ENCODE results near the gene C12orf57.
A peak's percentile ranks its signal among the peaks of the same experiment; 100 is the strongest.

C12orf57 gene

DNA sequence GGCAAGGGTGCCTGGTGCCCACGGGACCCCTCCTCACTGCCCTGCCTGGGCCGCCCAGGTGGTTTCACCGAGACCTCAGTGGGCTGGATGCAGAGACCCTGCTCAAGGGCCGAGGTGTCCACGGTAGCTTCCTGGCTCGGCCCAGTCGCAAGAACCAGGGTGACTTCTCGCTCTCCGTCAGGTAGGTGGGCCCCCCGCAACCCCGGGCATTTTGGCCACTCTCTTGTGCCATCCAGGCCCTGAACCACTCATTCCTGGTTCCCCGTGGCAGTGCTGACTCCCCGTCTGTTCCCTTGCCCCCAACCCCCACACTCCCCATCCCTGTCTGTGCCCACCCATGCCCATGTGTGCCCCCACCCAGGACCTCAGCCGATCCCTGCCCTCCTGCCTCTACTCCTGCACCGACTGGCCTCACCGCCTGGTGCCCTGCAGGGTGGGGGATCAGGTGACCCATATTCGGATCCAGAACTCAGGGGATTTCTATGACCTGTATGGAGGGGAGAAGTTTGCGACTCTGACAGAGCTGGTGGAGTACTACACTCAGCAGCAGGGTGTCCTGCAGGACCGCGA, 7.8 kb downstream of the C12orf57 start:
- H3K9me3 Mint-ChIP-seq: no peaks in the 10 kb centered on the region

DNA sequence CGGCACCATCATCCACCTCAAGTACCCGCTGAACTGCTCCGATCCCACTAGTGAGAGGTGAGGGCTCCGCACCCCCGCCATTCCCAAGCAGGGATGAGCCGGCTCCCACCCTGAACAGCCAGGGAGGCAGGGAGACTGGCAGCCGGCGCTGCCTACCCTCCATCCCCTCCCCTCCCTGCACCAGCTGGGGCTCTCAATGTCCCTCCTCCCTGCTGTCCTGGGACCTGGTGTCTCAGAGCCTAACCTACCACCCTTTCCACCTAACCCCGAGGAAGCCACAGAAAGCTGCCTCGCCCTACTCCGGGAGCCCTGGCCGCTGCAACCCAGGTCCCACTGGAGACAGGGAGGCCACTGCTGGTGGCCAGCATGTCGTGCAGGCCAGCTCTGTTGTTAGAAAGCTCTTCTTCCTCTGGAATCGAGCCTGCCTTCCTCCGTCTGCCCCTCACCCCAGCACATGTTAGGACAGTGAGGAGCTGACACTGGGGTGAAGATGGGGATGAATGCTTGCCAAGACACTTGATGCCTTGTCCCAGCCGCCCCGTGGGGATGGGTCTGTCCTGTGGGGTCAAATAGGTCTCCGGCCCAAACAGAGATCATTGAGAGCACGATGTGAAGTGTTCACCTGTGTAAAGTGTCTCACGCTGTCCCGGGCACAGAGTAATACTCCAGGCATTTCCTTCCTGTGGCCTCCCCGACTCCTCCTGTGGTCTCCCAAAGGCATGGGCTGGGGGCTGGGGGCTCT, 8.5 kb downstream of the C12orf57 start:
- peaks cover 37% of the 10 kb centered on the region for H3K36me3 Mint-ChIP-seq (ENCODE audit: low read depth)
- peaks cover 75% of the 10 kb centered on the region for H3K4me1 Mint-ChIP-seq (ENCODE audit: low read depth)
- no peaks in the 10 kb centered on the region for H3K27me3 Mint-ChIP-seq (ENCODE audit: low read depth)
- peak overlapping the region; percentile 98 for H3K27ac Mint-ChIP-seq
- H3K4me3 Mint-ChIP-seq: peak overlapping the region; percentile 98
- no peaks in the 10 kb centered on the region for H3K9me3 Mint-ChIP-seq

More for the DNA sequence above, 7.8 kb downstream of the C12orf57 start:
- Mint-ChIP-seq H3K27me3 (ENCODE audit: low read depth) (no peaks in the 10 kb centered on the region), H3K27ac (peak overlapping the region; percentile 98), H3K36me3 (ENCODE audit: low read depth) (peaks cover 31% of the 10 kb centered on the region), H3K4me1 (ENCODE audit: low read depth) (peaks cover 75% of the 10 kb centered on the region), H3K4me3 (peak overlapping the region; percentile 98)

DNA sequence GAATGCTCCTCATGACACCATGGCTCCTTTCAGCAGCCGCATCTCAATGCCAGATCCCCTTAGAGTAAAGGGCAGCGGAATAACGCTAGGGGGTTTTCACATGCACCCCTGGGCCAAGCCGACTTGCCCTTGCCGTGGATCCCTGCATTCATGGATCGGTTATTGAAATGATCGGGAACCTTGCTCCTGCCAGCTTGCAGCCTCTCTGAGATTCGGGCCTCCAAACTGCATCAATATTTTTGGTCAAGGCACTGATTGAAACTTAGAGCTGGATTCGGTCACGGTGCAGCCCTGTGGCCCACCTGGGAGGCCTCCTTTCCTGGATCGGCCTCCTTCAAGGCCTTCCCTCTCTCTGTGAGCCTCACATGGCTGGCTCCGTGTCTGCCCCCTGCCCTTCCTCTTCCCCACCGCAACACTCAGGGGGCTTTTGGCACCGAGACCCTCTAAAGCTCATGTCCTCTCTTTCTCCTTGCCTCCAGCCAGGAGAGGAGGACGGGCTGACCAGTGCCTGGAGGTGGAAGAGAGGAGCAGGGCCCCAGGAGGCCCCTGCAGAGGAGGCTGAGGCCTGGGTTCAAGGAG, 9.1 kb downstream of the C12orf57 start:
- H3K4me3 Mint-ChIP-seq: peak overlapping the region; percentile 98
- peaks cover 38% of the 10 kb centered on the region for H3K36me3 Mint-ChIP-seq (ENCODE audit: low read depth)
- no peaks in the 10 kb centered on the region for H3K9me3 Mint-ChIP-seq
- H3K4me1 Mint-ChIP-seq (ENCODE audit: low read depth): peaks cover 73% of the 10 kb centered on the region
- no peaks in the 10 kb centered on the region for H3K27me3 Mint-ChIP-seq (ENCODE audit: low read depth)
- H3K27ac Mint-ChIP-seq: peak overlapping the region; percentile 98

DNA sequence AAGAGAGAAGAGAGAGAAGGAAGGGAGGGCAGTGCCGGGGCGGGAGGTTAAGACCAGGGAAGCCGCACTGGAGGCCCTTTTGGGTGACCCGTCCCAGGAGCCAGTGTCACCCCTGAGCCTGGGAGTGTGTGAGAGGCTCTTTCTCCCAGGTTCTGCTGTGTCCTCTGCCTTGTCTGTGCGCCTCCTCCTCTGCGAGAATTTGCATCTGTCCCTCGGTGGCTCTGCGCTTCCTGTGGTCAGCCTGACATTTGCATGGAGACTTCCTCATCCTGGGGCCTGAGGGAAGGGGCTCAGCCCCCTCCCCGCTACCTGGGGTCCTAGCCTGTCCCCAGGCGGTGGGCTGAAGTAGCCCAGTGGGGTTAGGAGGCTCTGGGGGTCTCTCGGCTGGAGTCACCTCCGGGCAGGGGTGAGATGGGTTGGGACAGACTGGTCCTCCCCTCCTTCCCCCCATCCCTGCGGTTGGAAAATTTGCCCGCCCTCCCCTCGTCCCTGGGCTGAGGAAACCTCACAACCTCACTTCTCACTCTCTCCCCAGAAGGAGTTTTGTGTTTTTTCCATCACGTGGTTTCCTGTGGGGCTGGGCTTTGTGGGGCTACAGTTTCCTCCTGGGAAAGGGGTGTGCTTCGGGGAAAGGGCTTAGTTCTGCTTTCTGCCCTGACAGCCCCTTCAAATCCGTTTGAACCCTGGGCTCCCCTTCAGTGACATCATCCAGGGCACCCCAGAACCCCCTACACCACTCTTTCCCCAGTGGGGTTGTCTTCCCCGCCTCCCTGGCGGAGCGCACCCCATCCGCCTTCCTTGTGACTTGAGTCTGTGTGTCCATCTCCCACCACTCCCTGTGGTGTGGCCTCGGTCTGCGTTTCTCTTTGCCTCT, 9.9 kb downstream of the C12orf57 start:
- no peaks in the 10 kb centered on the region for H3K27me3 Mint-ChIP-seq (ENCODE audit: low read depth)
- H3K9me3 Mint-ChIP-seq: no peaks in the 10 kb centered on the region
- peaks cover 44% of the 10 kb centered on the region for H3K36me3 Mint-ChIP-seq (ENCODE audit: low read depth)
- H3K27ac Mint-ChIP-seq: peak overlapping the region; percentile 98
- peak overlapping the region; percentile 98 for H3K4me3 Mint-ChIP-seq
- H3K4me1 Mint-ChIP-seq (ENCODE audit: low read depth): peaks cover 76% of the 10 kb centered on the region

DNA sequence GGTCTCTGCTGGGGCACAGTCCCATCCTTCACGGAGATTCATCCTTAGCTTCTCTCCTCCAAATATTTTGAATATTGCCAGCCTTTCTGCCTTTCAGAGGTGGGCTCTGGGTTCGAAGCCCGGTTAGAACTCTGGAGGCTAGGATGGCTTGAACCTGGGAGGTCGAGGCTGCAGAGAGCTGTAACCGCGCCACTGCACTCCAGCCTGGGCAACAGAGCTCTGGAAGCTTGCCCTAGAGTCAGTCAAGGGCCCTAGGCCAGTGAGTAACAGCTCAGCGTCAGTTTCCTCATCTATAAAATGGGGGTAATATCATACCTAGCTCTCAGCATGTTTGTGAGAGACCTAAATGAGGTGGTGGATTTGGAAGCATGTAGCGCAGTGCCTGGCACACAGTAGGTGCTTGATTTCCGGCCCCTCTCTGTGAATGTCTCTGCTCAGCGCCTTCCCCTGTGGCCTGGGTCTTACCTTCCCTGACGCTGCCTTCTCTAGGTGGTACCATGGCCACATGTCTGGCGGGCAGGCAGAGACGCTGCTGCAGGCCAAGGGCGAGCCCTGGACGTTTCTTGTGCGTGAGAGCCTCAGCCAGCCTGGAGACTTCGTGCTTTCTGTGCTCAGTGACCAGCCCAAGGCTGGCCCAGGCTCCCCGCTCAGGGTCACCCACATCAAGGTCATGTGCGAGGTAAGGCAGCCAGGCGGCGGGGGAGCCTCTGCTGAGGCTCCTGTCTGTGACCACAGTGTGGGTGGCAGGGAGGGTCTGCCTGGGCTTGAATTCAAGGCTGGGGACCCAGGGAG, 10.7 kb downstream of the C12orf57 start:
- peaks cover 77% of the 10 kb centered on the region for H3K4me1 Mint-ChIP-seq (ENCODE audit: low read depth)
- H3K27me3 Mint-ChIP-seq (ENCODE audit: low read depth): no peaks in the 10 kb centered on the region

DNA sequence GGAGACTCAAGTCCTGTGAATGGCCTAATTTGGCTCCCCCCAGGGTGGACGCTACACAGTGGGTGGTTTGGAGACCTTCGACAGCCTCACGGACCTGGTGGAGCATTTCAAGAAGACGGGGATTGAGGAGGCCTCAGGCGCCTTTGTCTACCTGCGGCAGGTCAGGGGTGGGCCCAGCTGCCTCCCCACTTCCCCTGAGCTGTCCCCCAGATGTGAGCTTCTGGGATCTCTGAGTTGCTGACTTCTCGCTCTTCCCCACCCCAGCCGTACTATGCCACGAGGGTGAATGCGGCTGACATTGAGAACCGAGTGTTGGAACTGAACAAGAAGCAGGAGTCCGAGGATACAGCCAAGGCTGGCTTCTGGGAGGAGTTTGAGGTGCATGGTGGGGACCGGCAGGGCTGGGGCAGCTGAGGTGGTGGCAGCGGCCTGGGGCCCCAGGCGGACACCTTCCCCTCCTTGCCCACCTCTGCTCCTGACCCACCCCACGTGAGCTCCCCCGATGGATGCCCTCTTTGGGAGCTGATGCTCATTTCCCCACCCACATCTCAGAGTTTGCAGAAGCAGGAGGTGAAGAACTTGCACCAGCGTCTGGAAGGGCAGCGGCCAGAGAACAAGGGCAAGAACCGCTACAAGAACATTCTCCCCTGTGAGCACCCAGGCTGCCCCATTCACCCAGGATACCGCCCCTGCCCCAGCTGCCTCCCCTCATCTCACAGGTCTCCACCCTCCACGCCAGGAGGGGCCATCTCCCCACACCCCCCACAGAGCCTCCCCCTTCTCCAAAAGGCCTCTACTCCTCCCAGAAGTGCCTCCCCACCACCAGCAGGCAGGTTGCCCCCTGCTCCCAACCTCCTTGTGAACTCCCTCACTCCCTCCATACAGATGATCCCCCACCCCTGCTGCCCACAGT, 11.5 kb downstream of the C12orf57 start:
- Mint-ChIP-seq H3K9me3 (no peaks in the 10 kb centered on the region), H3K27ac (peak overlapping the region; percentile 65), H3K27me3 (ENCODE audit: low read depth) (no peaks in the 10 kb centered on the region), H3K4me1 (ENCODE audit: low read depth) (peaks cover 73% of the 10 kb centered on the region), H3K36me3 (ENCODE audit: low read depth) (peaks cover 52% of the 10 kb centered on the region), H3K4me3 (peak overlapping the region; percentile 44)

More for the DNA sequence above, 10.7 kb downstream of the C12orf57 start:
- Mint-ChIP-seq H3K36me3 (ENCODE audit: low read depth) (peaks cover 50% of the 10 kb centered on the region), H3K4me3 (peak overlapping the region; percentile 98), H3K9me3 (no peaks in the 10 kb centered on the region), H3K27ac (peak overlapping the region; percentile 98)

DNA sequence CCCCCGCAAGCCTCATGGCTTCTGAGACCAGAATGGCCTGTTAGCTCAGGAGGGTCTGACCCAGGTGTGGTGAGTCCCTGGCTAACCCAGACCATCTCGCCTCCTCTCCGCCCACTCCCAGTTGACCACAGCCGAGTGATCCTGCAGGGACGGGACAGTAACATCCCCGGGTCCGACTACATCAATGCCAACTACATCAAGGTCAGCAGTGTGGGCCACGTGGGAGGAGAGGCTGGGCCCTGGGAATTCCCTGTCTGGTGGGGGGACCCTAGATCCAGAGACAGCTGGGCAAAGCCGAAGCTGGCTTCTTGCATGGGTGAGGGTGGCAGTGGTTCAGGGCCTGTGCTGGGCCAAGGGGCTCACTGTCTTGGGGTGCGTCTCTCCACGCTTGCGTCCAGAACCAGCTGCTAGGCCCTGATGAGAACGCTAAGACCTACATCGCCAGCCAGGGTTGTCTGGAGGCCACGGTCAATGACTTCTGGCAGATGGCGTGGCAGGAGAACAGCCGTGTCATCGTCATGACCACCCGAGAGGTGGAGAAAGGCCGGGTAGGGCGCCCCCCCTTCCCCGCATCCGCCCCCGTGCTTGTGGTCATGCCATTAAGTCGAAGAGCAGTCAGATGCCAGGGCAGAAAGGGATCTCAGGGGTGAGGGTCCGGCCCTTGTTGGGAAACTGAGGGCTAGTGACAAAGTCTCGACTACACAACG, 12.4 kb downstream of the C12orf57 start:
- peak overlapping the region; percentile 65 for H3K27ac Mint-ChIP-seq
- peaks cover 74% of the 10 kb centered on the region for H3K4me1 Mint-ChIP-seq (ENCODE audit: low read depth)
- H3K4me3 Mint-ChIP-seq: peak overlapping the region; percentile 44
- peaks cover 56% of the 10 kb centered on the region for H3K36me3 Mint-ChIP-seq (ENCODE audit: low read depth)
- no peaks in the 10 kb centered on the region for H3K27me3 Mint-ChIP-seq (ENCODE audit: low read depth)
- no peaks in the 10 kb centered on the region for H3K9me3 Mint-ChIP-seq

DNA sequence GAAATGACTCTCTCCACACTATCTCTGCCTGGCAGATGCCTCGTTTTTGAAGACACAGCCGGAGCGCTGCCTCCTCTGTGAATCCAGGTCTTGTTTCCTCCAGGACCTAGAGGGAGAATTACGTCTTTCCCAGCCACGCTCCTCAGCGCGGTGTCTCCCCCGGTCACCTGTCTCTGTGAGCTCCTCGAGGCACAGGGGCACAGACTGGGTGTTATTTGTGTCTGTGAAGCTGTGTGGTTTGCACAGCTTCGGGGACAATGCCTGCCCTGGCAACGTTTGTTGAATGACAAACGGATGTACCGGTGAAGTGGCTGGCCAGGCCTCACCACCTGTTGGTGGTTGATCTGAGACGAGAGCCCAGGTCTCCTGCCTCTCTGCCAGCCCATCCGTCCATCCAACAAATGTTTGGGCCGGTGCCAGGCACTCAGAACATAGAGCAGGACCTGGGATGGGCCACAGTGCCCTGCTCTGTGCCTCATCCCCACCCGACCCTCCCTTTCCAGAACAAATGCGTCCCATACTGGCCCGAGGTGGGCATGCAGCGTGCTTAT, 13.4 kb downstream of the C12orf57 start:
- Mint-ChIP-seq H3K4me3 (peak overlapping the region; percentile 37), H3K27ac (peak overlapping the region; percentile 70), H3K27me3 (ENCODE audit: low read depth) (no peaks in the 10 kb centered on the region), H3K4me1 (ENCODE audit: low read depth) (peaks cover 84% of the 10 kb centered on the region), H3K9me3 (no peaks in the 10 kb centered on the region), H3K36me3 (ENCODE audit: low read depth) (peaks cover 56% of the 10 kb centered on the region)

DNA sequence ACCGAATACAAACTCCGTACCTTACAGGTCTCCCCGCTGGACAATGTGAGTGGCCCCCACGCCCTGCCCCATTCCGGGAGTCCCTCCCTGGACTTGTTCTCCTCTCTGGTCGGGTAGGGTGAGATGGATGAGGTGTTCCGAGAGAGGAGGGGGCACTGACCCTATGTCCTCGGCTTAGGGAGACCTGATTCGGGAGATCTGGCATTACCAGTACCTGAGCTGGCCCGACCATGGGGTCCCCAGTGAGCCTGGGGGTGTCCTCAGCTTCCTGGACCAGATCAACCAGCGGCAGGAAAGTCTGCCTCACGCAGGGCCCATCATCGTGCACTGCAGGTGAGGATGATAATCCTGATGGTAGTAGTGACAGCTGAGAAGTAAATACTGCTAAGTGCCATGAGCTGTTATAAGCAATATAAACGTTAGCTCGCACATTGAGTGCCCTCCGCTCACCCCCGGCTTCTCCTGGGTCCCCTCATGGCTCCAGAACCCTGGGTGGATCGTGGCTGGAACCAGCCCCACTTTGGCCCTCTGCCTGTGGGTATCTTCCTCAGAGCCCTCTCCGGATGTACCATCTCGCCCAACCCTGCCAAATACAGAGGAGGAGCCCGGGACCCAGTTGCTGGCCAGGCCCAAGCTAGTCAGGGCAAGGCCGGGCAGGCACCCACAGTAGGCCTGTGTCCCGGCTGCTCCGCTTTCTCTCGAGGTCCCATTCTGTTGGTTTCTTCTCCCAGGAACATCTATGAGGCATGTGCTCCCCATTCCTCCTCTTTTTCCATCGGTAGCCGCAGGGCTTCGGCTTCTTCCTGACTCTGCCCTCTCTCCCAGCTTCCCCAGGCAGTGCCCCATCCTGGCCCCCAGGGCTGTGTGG, 14.2 kb downstream of the C12orf57 start:
- H3K4me3 Mint-ChIP-seq: peak overlapping the region; percentile 91
- H3K9me3 Mint-ChIP-seq: no peaks in the 10 kb centered on the region

DNA sequence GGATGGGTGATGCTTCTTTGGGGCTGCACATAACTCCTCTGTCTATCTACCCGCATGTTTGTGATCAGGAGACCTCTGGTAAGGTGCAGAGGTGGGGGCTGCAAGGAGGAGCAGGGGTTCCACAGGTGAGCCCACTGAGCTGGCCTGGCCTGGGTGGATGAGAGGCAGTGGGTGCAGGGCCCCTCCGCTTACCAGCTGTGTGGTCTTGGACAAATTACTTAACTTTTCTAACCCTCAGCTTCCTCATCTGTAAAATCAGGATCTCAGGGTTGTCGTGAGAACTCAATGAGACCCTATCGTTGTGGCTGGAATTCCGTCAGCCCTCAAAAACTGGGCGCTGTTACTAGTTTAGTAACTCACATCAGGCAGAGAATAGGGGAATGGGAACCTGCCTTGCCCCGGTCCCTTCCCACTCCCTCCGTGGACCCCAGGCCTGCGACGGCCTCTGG, 14.8 kb downstream of the C12orf57 start:
- H3K4me1 Mint-ChIP-seq (ENCODE audit: low read depth): peaks cover 73% of the 10 kb centered on the region
- H3K27me3 Mint-ChIP-seq (ENCODE audit: low read depth): no peaks in the 10 kb centered on the region
- peak overlapping the region; percentile 91 for H3K4me3 Mint-ChIP-seq
- H3K36me3 Mint-ChIP-seq (ENCODE audit: low read depth): peaks cover 52% of the 10 kb centered on the region
- peak overlapping the region; percentile 97 for H3K27ac Mint-ChIP-seq
- no peaks in the 10 kb centered on the region for H3K9me3 Mint-ChIP-seq

More for the DNA sequence above, 14.2 kb downstream of the C12orf57 start:
- Mint-ChIP-seq H3K36me3 (ENCODE audit: low read depth) (peaks cover 52% of the 10 kb centered on the region), H3K27me3 (ENCODE audit: low read depth) (no peaks in the 10 kb centered on the region), H3K4me1 (ENCODE audit: low read depth) (peaks cover 78% of the 10 kb centered on the region), H3K27ac (peak overlapping the region; percentile 97)

DNA sequence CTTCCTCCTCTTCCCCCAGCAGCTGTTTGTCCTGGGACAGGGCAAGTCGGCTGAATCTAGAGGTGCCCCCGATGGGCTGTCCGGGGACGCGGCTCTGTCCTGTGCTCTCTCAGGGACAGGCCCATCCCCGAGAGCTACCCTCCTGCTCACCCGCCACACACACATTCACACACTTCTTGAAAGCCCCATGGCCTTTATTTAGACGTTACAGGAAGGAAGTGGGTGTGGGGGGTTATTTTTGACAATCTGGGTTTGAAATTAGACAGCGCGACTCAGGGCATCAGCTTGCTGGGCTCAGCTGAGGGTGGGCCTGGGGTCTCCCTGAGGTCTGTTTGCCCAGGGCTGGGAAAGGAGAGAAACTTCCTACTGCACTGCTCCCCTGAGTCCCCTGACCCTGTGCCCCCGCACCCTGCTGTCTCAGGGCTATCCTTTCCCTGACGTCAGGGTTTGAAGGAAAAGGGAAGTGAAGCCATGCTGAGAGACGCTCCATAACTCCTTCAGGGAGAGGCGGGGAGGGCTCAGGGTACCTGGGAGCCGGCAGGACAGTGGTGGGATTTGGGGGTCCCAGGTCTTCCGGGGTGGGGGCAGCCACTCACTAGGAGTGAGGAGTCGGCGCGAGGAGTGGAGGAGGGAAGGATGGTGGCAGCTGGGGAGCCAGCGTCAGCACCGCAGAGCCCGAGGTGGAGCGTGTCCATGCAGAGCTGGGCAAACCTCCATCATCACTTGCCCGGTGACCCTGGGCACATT, 15.4 kb downstream of the C12orf57 start:
- Mint-ChIP-seq H3K4me3 (peak overlapping the region; percentile 91), H3K4me1 (ENCODE audit: low read depth) (peaks cover 67% of the 10 kb centered on the region), H3K27me3 (ENCODE audit: low read depth) (no peaks in the 10 kb centered on the region), H3K36me3 (ENCODE audit: low read depth) (peaks cover 49% of the 10 kb centered on the region), H3K9me3 (no peaks in the 10 kb centered on the region), H3K27ac (peak overlapping the region; percentile 97)

All from T-helper 1 cell treated with Interleukin-12 subunit alpha and Interleukin-12 subunit beta and Interleukin-4 antibody, amounts not matched to agents 30 μg/mL and 1 μg/mL, for 36 hours (primary cell).